HepG2 (cell line): Measurements from ENCODE around the gene ZFP92. TPM values are rescaled to one million over a fixed set of nuclear protein-coding genes. Genes with fewer than 3 reads are reported as not detected.

ENCODE experiments used
- ATAC-seq: fragments of 200-7000 bp; cut with Tn5 transposase; 3 replicates; pipeline ENCODE4 v1.9.1; 2020; ENCODE audit warnings: mild to moderate bottlenecking, moderate library complexity
- BruUV-seq: library from RNA; stranded (reverse); fragments of 400-500 nt; replicated peaks from 2 replicates; lab custom pipeline; 2021; lab: Mats Ljungman, UMichigan
- CTCF ChIA-PET: fragments of 300-600 bp; formaldehyde crosslinking; extraction: SDS; loops from one replicate; lab custom pipeline; 2021; ENCODE audit warnings: low total read pairs, inconsistent platforms, low intra/inter-chr PET ratio; lab: Yijun Ruan, JAX
- POLR2A ChIA-PET: fragments of 350-600 bp; sonication (Branson Sonifier 250); formaldehyde crosslinking; loops from one replicate; lab custom pipeline; 2020; ENCODE audit warnings: antibody characterized with exemption, inconsistent platforms; lab: Yijun Ruan, JAX
- DNase-seq: peaks from one replicate; pipeline ENCODE4 v3.0.0-alpha.2; 2015; ENCODE audit warnings: low spot score
- FAIRE-seq: peaks from 3 replicates; lab custom pipeline; 2011; peaks lifted over from hg19 to GRCh38; lab: Jason Lieb, UNC
- H2AFZ ChIP-seq: one replicate; pipeline ENCODE4 v1.6.1; 2011; ENCODE audit warnings: low read length, inconsistent platforms
- H3K27ac ChIP-seq: fragments of 300-600 bp; 3 replicates; pipeline ENCODE4 v1.8.0; 2011; ENCODE audit warnings: mixed run types, mild to moderate bottlenecking, mixed read lengths, low read length, inconsistent platforms; ENCODE audit not compliant: insufficient read depth; ENCODE audit errors: extremely low read length
- H3K27me3 ChIP-seq, 2 experiments: fragments of 200-600 bp in 1 of 2; 2 replicates in 1 of 2; 3 replicates in 1 of 2; pipeline versions ENCODE4 v1.6.0 to v1.8.0; 2011; ENCODE audit warnings: low read length in 2 of 2, mild to moderate bottlenecking in 2 of 2, moderate library complexity in 2 of 2, inconsistent platforms in 1 of 2; ENCODE audit not compliant: insufficient read depth in 2 of 2, control insufficient read depth in 1 of 2
- H3K36me3 ChIP-seq, 2 experiments: fragments of 200-600 bp in 1 of 2; replicated peaks in 1 of 2; 2 replicates in 1 of 2; 3 replicates in 1 of 2; pipeline versions ENCODE4 v1.5.1 to v1.8.0; 2011; ENCODE audit warnings: low read length in 2 of 2, inconsistent platforms in 1 of 2; ENCODE audit not compliant: insufficient read depth in 2 of 2, control insufficient read depth in 1 of 2
- H3K4me1 ChIP-seq: 2 replicates; pipeline ENCODE4 v1.5.1; 2012; ENCODE audit warnings: low read length, inconsistent platforms; ENCODE audit not compliant: insufficient read depth
- H3K4me2 ChIP-seq: 2 replicates; pipeline ENCODE4 v1.6.0; 2011; ENCODE audit warnings: low read depth, low read length, inconsistent platforms
- H3K4me3 ChIP-seq, 3 experiments: fragments of 200-600 bp in 1 of 3; sonication (generic), shearing (Covaris generic) in 1 of 3; replicated peaks in 1 of 3; 2 replicates each; pipeline ENCODE4 v1.5.1; 2011 to 2016; ENCODE audit warnings: low read length in 3 of 3, inconsistent platforms in 2 of 3, low read depth in 2 of 3, mild to moderate bottlenecking in 2 of 3, control low read depth in 1 of 3, mixed read lengths in 1 of 3; ENCODE audit not compliant: insufficient read depth in 1 of 3
- H3K79me2 ChIP-seq: one replicate; pipeline ENCODE4 v1.6.1; 2011; ENCODE audit warnings: low read length, inconsistent platforms; ENCODE audit not compliant: insufficient read depth
- H3K9ac ChIP-seq: 2 replicates; pipeline ENCODE4 v1.6.0; 2011; ENCODE audit warnings: mild to moderate bottlenecking, low read depth, low read length, inconsistent platforms; ENCODE audit not compliant: insufficient read depth
- H3K9me3 ChIP-seq: 2 replicates; pipeline ENCODE4 v1.5.1; 2012; ENCODE audit warnings: mild to moderate bottlenecking, low read length
- H4K20me1 ChIP-seq: 2 replicates; pipeline ENCODE4 v1.6.0; 2011; ENCODE audit warnings: inconsistent platforms, mild to moderate bottlenecking, low read length, moderate library complexity; ENCODE audit not compliant: insufficient read depth
- CREB1 ChIP-seq, 2 experiments: fragments of 450-650 bp in 1 of 2; IDR thresholded peaks; 2 replicates each; pipeline ENCODE4 v1.6.1; 2016 to 2017; ENCODE audit warnings: control low read depth in 1 of 2, mild to moderate bottlenecking in 1 of 2, missing compliant biosample characterization in 1 of 2, missing genetic modification characterization in 1 of 2
- EEA1 ChIP-seq: sonication (generic); formaldehyde crosslinking; IDR thresholded peaks from 2 replicates; pipeline ENCODE4 v1.5.1; 2020; ENCODE audit warnings: mild to moderate bottlenecking, missing genetic modification reagents, borderline replicate concordance
- FOXA1 ChIP-seq, 2 experiments: fragments of 450-650 bp in 1 of 2; sonication (generic) in 1 of 2; formaldehyde crosslinking in 1 of 2; IDR thresholded peaks; 2 replicates each; pipeline versions ENCODE4 v1.4.0 to v1.6.1; 2016 to 2020; ENCODE audit warnings: missing genetic modification reagents in 1 of 2
- GTF2F1 ChIP-seq: fragments of 150-350 bp; IDR thresholded peaks from 2 replicates; pipeline ENCODE4 v1.6.1; 2014; ENCODE audit warnings: low read length
- NBN ChIP-seq: fragments of 450-650 bp; conservative IDR thresholded peaks from 2 replicates; pipeline ENCODE4 v1.6.1; 2017
- NPAS2 ChIP-seq: sonication (generic); formaldehyde crosslinking; IDR thresholded peaks from 2 replicates; pipeline ENCODE4 v1.8.0; 2022; ENCODE audit warnings: mild to moderate bottlenecking, missing genetic modification reagents, borderline replicate concordance
- SATB2 ChIP-seq: sonication (generic); formaldehyde crosslinking; IDR thresholded peaks from 2 replicates; pipeline ENCODE4 v1.5.0; 2020; ENCODE audit warnings: missing genetic modification reagents
- TEAD3 ChIP-seq: optimal IDR thresholded peaks from 2 replicates; pipeline ENCODE3; 2016; ENCODE audit warnings: borderline replicate concordance
- ZBTB26 ChIP-seq: IDR thresholded peaks from 2 replicates; pipeline ENCODE4 v1.6.1; 2016; ENCODE audit warnings: missing compliant biosample characterization, missing genetic modification reagents, borderline replicate concordance
- ZMYM2 ChIP-seq: sonication (generic); formaldehyde crosslinking; IDR thresholded peaks from 2 replicates; pipeline ENCODE4 v1.8.0; 2022; ENCODE audit warnings: mild to moderate bottlenecking, missing genetic modification reagents
- ZNF207 ChIP-seq: fragments of 450-650 bp; IDR thresholded peaks from 2 replicates; pipeline ENCODE4 v1.6.1; 2016; ENCODE audit warnings: antibody characterized with exemption, borderline replicate concordance
- ZNF605 ChIP-seq: sonication (generic); formaldehyde crosslinking; IDR thresholded peaks from 2 replicates; pipeline ENCODE4 v1.8.0; 2022; ENCODE audit warnings: mild to moderate bottlenecking, missing genetic modification reagents
- ZSCAN20 ChIP-seq: sonication (generic); formaldehyde crosslinking; IDR thresholded peaks from 2 replicates; pipeline ENCODE4 v1.4.0; 2020; ENCODE audit warnings: missing genetic modification reagents, mild to moderate bottlenecking, borderline replicate concordance
- ZXDC ChIP-seq: sonication (generic); formaldehyde crosslinking; IDR thresholded peaks from 2 replicates; pipeline ENCODE4 v1.5.0; 2020; ENCODE audit warnings: mild to moderate bottlenecking, missing genetic modification reagents
- WGBS: methylation state at CpG from one replicate; pipeline ENCODE4 v1.1.6; 2017; ENCODE audit warnings: low lambda C conversion rate; 5-methylcytosine and 5-hydroxymethylcytosine counted together
- in situ Hi-C: cut with HindIII; loops from 2 replicates; pipeline ENCODE4 v1.10.0; 2017; ENCODE audit warnings: low pct_unique_long_range_greater_than_20kb; ENCODE audit not compliant: extremely low pct_ligation_motif_present
- intact Hi-C: fragments of 100-400 bp; cut with micrococcal nuclease; formaldehyde crosslinking; loops from one replicate; pipeline ENCODE4 v1.10.0; 2022; ENCODE audit not compliant: unreplicated experiment
- polyA plus RNA-seq, 8 experiments: library from polyadenylated mRNA; depleted of rRNA in 3 of 8; stranded (reverse) in 7 of 8; unstranded in 1 of 8; fragments of >200 nt; fragmentation: Illumina TruSeq in 4 of 8; extraction: Trizol in 4 of 8; gene quantifications; 2 replicates each; pipeline versions ENCODE4 v1.2.1 to v1.2.3, GENCODE V29; 2011 to 2016; ENCODE audit warnings: low read depth in 4 of 8, missing spikeins in 1 of 8, mixed read lengths in 1 of 8; ENCODE audit not compliant: insufficient read depth in 1 of 8
- total RNA-seq, 5 experiments: library from RNA; depleted of rRNA; stranded (reverse); fragments of >200 nt; fragmentation: Illumina TruSeq; extraction: Trizol; gene quantifications; 2 replicates each; pipeline ENCODE4 v1.2.3, GENCODE V29; 2016; ENCODE audit warnings: low read depth in 1 of 5
- TF ChIP-seq, protein P1 (sequence below): IDR thresholded peaks from 2 replicates; pipeline ENCODE4 v1.6.1; 2018; ENCODE audit warnings: missing genetic modification reagents
- TF ChIP-seq, protein P2 (sequence below): sonication (generic); formaldehyde crosslinking; IDR thresholded peaks from 2 replicates; pipeline ENCODE4 v1.4.0; 2020; ENCODE audit warnings: mild to moderate bottlenecking, missing genetic modification reagents

ZFP92 gene
- total and polyA plus RNA-seq, 2 of the 13 experiments (the other 11 are each of a cell fraction or from before 2014, with no cell fraction given): 0.02 TPM; not detected in 1

GRCh38 chrX:153457827-153458466 is 46.7 kb downstream of the ZFP92 start:
- H4K20me1 ChIP-seq: no peaks in the 10 kb centered on the region
- H3K36me3 ChIP-seq: peaks cover 0 to 1% of the 10 kb centered on the region in 2 experiments; a peak in 1 of 5 replicates
- H3K9me3 ChIP-seq: no peaks in the 10 kb centered on the region
- H3K9ac ChIP-seq: no peak overlapping the region
- no peaks in the 10 kb centered on the region for H3K4me1 ChIP-seq
- in situ Hi-C loops (loop anchor here (10.0 kb wide), 1 partner anchor 47 kb away; no protein-coding TSS in a partner anchor), intact Hi-C loops (no loop called here)
- CTCF ChIA-PET: no interaction called here
- POLR2A ChIA-PET: no interaction called here
- TF ChIP-seq TEAD3 (CRISPR knock-in tag): no peak
- no peak for TF ChIP-seq ZXDC (CRISPR knock-in tag)
- no peak for TF ChIP-seq ZNF207
- no peak for TF ChIP-seq ZSCAN20 (CRISPR knock-in tag)
- TF ChIP-seq ZMYM2 (CRISPR knock-in tag): no peak
- TF ChIP-seq, protein P1, sequence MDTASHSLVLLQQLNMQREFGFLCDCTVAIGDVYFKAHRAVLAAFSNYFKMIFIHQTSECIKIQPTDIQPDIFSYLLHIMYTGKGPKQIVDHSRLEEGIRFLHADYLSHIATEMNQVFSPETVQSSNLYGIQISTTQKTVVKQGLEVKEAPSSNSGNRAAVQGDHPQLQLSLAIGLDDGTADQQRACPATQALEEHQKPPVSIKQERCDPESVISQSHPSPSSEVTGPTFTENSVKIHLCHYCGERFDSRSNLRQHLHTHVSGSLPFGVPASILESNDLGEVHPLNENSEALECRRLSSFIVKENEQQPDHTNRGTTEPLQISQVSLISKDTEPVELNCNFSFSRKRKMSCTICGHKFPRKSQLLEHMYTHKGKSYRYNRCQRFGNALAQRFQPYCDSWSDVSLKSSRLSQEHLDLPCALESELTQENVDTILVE (CRISPR knock-in tag): no peak
- no peak for TF ChIP-seq EEA1 (CRISPR knock-in tag)
- no peak for TF ChIP-seq NBN
- no peak for TF ChIP-seq FOXA1 (IDR thresholded peaks at IDR 0.05)
- no peak for TF ChIP-seq FOXA1 (CRISPR knock-in tag; IDR thresholded peaks at IDR 0.05)
- no peak for TF ChIP-seq GTF2F1
- TF ChIP-seq ZBTB26 (CRISPR knock-in tag): no peak
- no peak for TF ChIP-seq SATB2 (CRISPR knock-in tag)
- no peak for TF ChIP-seq NPAS2 (CRISPR knock-in tag)
- TF ChIP-seq, protein P2, sequence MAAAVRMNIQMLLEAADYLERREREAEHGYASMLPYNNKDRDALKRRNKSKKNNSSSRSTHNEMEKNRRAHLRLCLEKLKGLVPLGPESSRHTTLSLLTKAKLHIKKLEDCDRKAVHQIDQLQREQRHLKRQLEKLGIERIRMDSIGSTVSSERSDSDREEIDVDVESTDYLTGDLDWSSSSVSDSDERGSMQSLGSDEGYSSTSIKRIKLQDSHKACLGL (CRISPR knock-in tag): no peak
- no peak for TF ChIP-seq ZNF605 (CRISPR knock-in tag)
- no peak for TF ChIP-seq CREB1 (IDR thresholded peaks at IDR 0.05)
- no peak for TF ChIP-seq CREB1 (CRISPR knock-in tag; IDR thresholded peaks at IDR 0.05)
- H3K4me3 ChIP-seq: no peak overlapping the region
- H3K79me2 ChIP-seq: no peaks in the 10 kb centered on the region
- 98% methylated on average over 5 of the region's 17 CpGs for WGBS
- BruUV-seq: no TSS peak
- H2AFZ ChIP-seq: no peak overlapping the region
- H3K27me3 ChIP-seq: no peaks in the 10 kb centered on the region
- FAIRE-seq: no peak
- ATAC-seq: no peak
- H3K27ac ChIP-seq: no peak overlapping the region
- no peak for DNase-seq
- H3K4me2 ChIP-seq: no peak overlapping the region
